ENCODE measurements around the gene COL6A3.

COL6A3 gene

GRCh38 chr2:237343993-237344392 lies 70.0 kb downstream of the COL6A3 start:
- DNase-seq: no peak

- DNase-seq: no peak
Measured at GRCh38 chr2:237341872-237342271, 72.1 kb downstream of the COL6A3 start.

DNA sequence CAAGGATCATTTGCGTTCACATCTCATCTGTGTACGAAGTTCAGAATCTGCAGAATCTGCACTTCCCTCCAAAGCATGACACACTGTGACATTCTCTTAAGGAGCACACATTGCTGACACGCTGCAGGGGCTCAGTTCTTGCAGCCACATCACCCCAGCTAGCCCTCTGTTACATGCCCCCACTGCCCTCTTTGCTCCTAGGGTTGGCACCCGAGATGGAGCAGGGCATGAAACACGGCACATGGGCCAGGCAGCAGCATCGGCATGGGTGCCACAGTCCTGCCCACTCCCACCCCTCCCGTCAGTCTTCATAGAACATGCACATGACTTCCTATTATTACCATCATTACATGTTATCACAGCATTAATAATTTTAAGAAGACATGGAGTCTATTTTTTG lies 76.4 kb downstream of the COL6A3 start:
- DNase-seq: no peak

- DNase-seq: no peak
Measured at GRCh38 chr2:237336131-237336530, 77.8 kb downstream of the COL6A3 start.

DNA sequence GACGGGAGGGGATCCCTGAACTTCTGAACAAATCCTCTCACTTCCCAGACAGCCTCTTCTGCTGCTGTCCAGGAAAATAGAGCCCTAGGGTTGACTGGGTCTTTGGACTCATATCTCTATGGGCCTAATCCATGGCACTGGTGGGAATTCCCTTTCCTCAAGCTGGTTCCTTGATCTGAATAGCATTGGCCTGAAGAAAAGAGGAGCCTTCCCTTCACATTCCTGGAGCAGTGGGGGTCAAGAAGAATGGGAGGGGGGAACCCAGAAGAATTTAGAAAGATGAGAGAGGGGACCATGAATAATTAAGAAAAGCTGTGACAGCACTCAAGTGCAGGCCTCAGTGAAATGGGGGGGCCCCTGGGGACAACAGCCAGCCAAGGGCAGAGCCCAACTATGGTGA lies 80.2 kb downstream of the COL6A3 start:
- DNase-seq: no peak

GRCh38 chr2:237330541-237330940 lies 83.4 kb downstream of the COL6A3 start:
- no peak for DNase-seq

- DNase-seq: no peak
Measured at GRCh38 chr2:237327175-237327950, 86.6 kb downstream of the COL6A3 start.

GRCh38 chr2:237326266-237327171 lies 87.4 kb downstream of the COL6A3 start:
- DNase-seq: no peak

- no peak for DNase-seq
Measured at GRCh38 chr2:237324837-237325236, 89.1 kb downstream of the COL6A3 start.

DNA sequence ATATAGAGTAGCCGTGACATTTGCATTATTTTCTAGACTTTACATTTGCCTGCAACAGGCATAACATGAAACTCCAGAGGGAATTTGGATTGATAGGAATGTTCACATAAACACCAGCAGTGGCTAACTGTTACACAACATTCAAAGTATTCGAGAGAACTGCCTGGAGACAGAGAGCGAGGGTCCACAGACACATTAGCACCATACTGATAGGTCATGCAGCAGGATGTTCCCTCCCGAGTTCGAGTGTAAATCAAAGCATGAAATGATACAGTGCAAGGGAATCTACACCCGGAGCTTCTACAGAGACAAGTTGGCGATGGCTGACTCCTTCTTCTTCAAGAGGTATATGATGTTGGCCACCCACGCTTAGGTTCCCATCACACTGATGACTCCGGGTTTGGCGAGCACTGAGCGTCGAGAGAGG lies 89.5 kb downstream of the COL6A3 start:
- no peak for DNase-seq

- no peak for DNase-seq
Measured at GRCh38 chr2:237323656-237324055, 90.3 kb downstream of the COL6A3 start.

DNA sequence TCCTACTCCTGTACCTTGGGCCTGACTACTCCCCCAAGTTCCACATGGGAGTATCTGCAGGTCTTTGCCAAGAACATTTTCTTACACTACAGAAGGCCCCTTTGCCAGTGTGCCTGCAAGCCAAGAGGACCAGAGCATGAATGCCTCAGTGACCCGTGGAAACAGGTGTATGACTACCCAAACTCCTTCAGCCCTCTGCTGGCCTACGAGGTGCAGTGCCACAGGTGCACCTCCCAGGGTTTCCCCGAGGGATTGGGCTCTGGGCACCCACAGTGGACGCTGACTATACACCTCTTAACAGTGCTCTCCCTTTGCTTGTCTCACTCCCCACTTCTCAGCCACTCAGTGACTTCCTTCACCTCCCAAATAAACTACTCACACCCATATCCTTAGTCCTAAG lies 91.4 kb downstream of the COL6A3 start:
- no peak for DNase-seq

GRCh38 chr2:237321746-237322145 lies 92.2 kb downstream of the COL6A3 start:
- no peak for DNase-seq

- DNase-seq: no peak
Measured at GRCh38 chr2:237320801-237321560, 93.0 kb downstream of the COL6A3 start.

GRCh38 chr2:237319887-237320286 lies 94.1 kb downstream of the COL6A3 start:
- no peak for DNase-seq

- no peak for DNase-seq
Measured at GRCh38 chr2:237319086-237319820, 94.7 kb downstream of the COL6A3 start.

DNA sequence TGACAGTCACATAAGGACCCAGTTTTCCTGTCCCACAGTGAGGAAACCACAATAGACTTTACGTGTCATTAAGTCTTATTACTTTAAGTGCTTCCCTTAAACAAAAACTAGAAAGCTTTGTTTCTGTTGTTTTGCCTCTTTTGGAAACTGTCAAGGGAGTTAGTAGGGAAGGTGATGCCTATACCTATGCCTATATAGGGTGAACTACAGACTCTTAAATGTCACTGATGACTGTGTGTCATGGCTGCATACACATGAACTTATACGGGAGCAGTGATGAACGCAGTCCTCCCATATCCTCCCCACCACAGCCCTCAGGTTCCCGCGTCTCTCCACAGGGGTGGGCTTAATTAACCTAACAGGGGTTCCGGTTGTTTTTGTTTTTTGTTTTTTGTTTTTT lies 97.6 kb downstream of the COL6A3 start:
- no peak for DNase-seq

- no peak for DNase-seq
Measured at GRCh38 chr2:237315829-237316225, 98.1 kb downstream of the COL6A3 start.

GRCh38 chr2:237315170-237315828 lies 98.7 kb downstream of the COL6A3 start:
- DNase-seq: no peak

GRCh38 chr2:237314681-237315080 lies 99.3 kb downstream of the COL6A3 start:
- no peak for DNase-seq

- DNase-seq: no peak
Measured at GRCh38 chr2:237314198-237314597, 99.8 kb downstream of the COL6A3 start.

Data from activated effector memory CD4-positive, alpha-beta T cell treated with anti-CD3 and anti-CD28 coated beads, Interleukin-2, amount 50 U/mL, for 16 hours (primary cell).